ENCODE results near the gene SIPA1L3.
"Not testable (repeated sequence)": the region's sequence is repeated elsewhere in the genome, so short reads cannot be mapped to it uniquely, and the experiment has no call there.

GRCh38 chr19:37924573-37924972, 17.6 kb downstream of the SIPA1L3 start:
- not testable (repeated sequence) for TF ChIP-seq CTCF, POLR2A (IDR thresholded peaks at IDR 0.05)
